Testis (tissue), 3 donors: ENCODE measurements around the gene LOXL3. TPM values are rescaled to one million over a fixed set of nuclear protein-coding genes. Genes with fewer than 3 reads are reported as not detected.

Experiments used
- DNase-seq: peaks from one replicate; pipeline ENCODE4 v3.0.0-alpha.2; 2019
- H3K27ac ChIP-seq, 2 donors: fragments of 200-600 bp; sonication (generic); one replicate each; pipeline ENCODE4 v1.5.1; 2019
- H3K27me3 ChIP-seq: fragments of 200-600 bp; sonication (generic); one replicate; pipeline ENCODE4 v1.5.1; 2019
- H3K36me3 ChIP-seq: fragments of 200-600 bp; sonication (generic); one replicate; pipeline ENCODE4 v1.5.1; 2017; ENCODE audit warnings: low read depth; ENCODE audit errors: missing control alignments
- H3K4me1 ChIP-seq: fragments of 200-600 bp; sonication (generic); one replicate; pipeline ENCODE4 v1.5.1; 2019
- H3K4me3 ChIP-seq, 2 donors: fragments of 200-600 bp; sonication (generic); one replicate each; pipeline ENCODE4 v1.5.1; 2017 to 2019
- H3K9me3 ChIP-seq: fragments of 200-600 bp; sonication (generic); one replicate; pipeline ENCODE4 v1.5.1; 2017
- CTCF ChIP-seq, 3 experiments: fragments of 450-650 bp in 2 of 3; fragments of 200-600 bp in 1 of 3; sonication (generic) in 1 of 3; IDR thresholded peaks; one replicate each; pipeline ENCODE4 v1.5.1; 2016 to 2019; ENCODE audit warnings: antibody characterized with exemption in 3 of 3, mild to moderate bottlenecking in 2 of 3, moderate library complexity in 1 of 3
- POLR2A ChIP-seq: fragments of 450-650 bp; IDR thresholded peaks from one replicate; pipeline ENCODE4 v1.6.1; 2017; ENCODE audit warnings: antibody characterized with exemption, mild to moderate bottlenecking, moderate library complexity
- WGBS, 2 donors: methylation state at CpG; one replicate each; pipeline ENCODE4 v1.1.5; 2018; 5-methylcytosine and 5-hydroxymethylcytosine counted together
- intact Hi-C: fragments of 100-400 bp; cut with DNase I; formaldehyde crosslinking; loops from one replicate; pipeline ENCODE4 v1.15.1; 2023; ENCODE audit warnings: low total_unique reads
- polyA plus RNA-seq: library from polyadenylated mRNA; stranded (reverse); fragments of 350-450 nt; fragmentation: Illumina TruSeq; extraction: RNeasy Lipid Tissue Mini Kit (QIAGEN cat#74804); gene quantifications from one replicate; pipeline ENCODE4 v1.2.3, GENCODE V29; 2014; ENCODE audit warnings: low read depth, low replicate concordance; ENCODE audit not compliant: insufficient read depth
- total RNA-seq, 2 donors: library from RNA; depleted of rRNA; stranded (reverse); fragments of >200 nt; gene quantifications; one replicate each; pipeline ENCODE4 v1.2.3, GENCODE V29; 2016

The LOXL3 gene
- total and polyA plus RNA-seq, 3 donors from 2014 or later: 10.5 to 15.2 (median 13.1) TPM

- Histone ChIP-seq H3K9me3 (no peaks in the 10 kb centered on the region), H3K4me1 (peaks cover 9% of the 10 kb centered on the region), H3K4me3 (no peak overlapping the region), H3K27me3 (no peaks in the 10 kb centered on the region), H3K36me3 (no peaks in the 10 kb centered on the region), H3K27ac (no peak overlapping the region)
- intact Hi-C loops: no loop called here
- 93 to 100% methylated on average over 3 of the region's 3 CpGs for WGBS, 2 donors
- TF ChIP-seq CTCF (IDR thresholded peaks at IDR 0.05) (no peak), POLR2A (no peak)
- no peak for DNase-seq
These were observed 60.2 kb downstream of the LOXL3 start for GRCh38 chr2:74493546-74493945.

GRCh38 chr2:74491648-74492544, 61.8 kb downstream of the LOXL3 start:
- intact Hi-C loops: no loop called here
- H3K27me3 ChIP-seq: no peaks in the 10 kb centered on the region
- no peaks in the 10 kb centered on the region for H3K9me3 ChIP-seq
- H3K27ac ChIP-seq: no peak overlapping the region
- no peak overlapping the region for H3K4me3 ChIP-seq
- TF ChIP-seq CTCF (IDR thresholded peaks at IDR 0.05) (no peak), POLR2A (no peak)
- WGBS, 2 donors: 94 to 95% methylated on average over 11 to 12 of the region's 12 CpGs
- H3K36me3 ChIP-seq: no peaks in the 10 kb centered on the region
- DNase-seq: no peak
- H3K4me1 ChIP-seq: no peaks in the 10 kb centered on the region

- WGBS, 2 donors: 92 to 100% methylated on average over 2 to 9 of the region's 9 CpGs
- Histone ChIP-seq H3K9me3 (no peaks in the 10 kb centered on the region), H3K4me1 (no peaks in the 10 kb centered on the region), H3K27ac (no peak overlapping the region), H3K4me3 (no peak overlapping the region), H3K27me3 (no peaks in the 10 kb centered on the region), H3K36me3 (no peaks in the 10 kb centered on the region)
- TF ChIP-seq CTCF (IDR thresholded peaks at IDR 0.05): no peak
- no peak for TF ChIP-seq POLR2A
- intact Hi-C loops: loop anchor here (10.0 kb wide), 1 partner anchor 95 kb away; no protein-coding TSS in a partner anchor
- no peak for DNase-seq
These were observed 63.8 kb downstream of the LOXL3 start for GRCh38 chr2:74489906-74490305.

- Histone ChIP-seq H3K9me3 (no peaks in the 10 kb centered on the region), H3K4me1 (peaks cover 3% of the 10 kb centered on the region), H3K27me3 (no peaks in the 10 kb centered on the region), H3K4me3 (no peak overlapping the region), H3K27ac (no peak overlapping the region), H3K36me3 (no peaks in the 10 kb centered on the region)
- no peak for DNase-seq
- WGBS, 2 donors: 86% methylated on average over 9 of the region's 9 CpGs
- TF ChIP-seq POLR2A (no peak), CTCF (IDR thresholded peaks at IDR 0.05) (no peak)
- intact Hi-C loops: loop anchor here (10.0 kb wide), 1 partner anchor 96 kb away; no protein-coding TSS in a partner anchor
These were observed 64.9 kb downstream of the LOXL3 start for GRCh38 chr2:74488643-74489481.
